Stimulated activated CD8-positive, alpha-beta memory T cell treated with anti-CD3 and anti-CD28 coated beads, Interleukin-15, amount 100 ng/mL, for 24 hours (primary cell): ENCODE measurements around the gene SPATA6L.

Experiments used
- DNase-seq: peaks from one replicate; pipeline ENCODE4 v3.0.0-alpha.2; 2020; ENCODE audit warnings: low read depth

The SPATA6L gene

DNA sequence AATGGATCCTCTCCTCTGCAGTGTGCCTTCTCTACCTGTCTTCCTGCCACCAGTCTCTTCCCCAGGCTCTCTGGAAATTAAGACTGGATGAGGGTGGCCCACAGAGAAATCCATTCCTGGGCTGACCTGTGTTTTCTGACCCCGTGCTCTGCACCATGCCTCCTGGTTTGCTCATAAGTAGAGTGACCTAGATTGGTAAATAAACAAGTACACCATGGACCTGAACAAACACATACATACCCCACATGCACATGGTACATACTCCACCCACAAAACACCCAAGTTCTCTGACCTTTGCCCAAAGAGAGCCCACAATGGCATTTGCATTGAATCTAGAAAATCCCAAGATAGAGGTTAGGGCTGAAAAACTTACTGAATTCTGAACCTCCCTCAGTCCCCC lies 81.6 kb downstream of the SPATA6L start:
- DNase-seq = no peak

DNA sequence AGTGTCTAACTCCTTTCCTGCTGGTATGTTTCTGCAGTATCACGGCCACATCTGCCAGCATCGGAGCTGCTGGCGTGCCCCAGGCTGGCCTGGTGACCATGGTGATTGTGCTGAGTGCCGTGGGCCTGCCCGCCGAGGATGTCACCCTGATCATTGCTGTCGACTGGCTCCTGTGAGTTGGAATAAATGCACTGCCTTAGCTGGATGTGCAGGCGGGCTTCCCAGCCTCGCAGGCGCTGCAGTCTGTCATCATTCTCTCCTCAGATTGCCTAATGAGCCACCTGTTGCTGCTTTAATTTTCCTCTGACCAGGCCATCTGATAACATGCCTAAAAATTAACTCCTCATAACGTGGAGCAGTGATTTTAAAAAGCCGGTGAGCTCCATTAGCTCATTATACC lies 83.3 kb downstream of the SPATA6L start:
- no peak for DNase-seq

DNA sequence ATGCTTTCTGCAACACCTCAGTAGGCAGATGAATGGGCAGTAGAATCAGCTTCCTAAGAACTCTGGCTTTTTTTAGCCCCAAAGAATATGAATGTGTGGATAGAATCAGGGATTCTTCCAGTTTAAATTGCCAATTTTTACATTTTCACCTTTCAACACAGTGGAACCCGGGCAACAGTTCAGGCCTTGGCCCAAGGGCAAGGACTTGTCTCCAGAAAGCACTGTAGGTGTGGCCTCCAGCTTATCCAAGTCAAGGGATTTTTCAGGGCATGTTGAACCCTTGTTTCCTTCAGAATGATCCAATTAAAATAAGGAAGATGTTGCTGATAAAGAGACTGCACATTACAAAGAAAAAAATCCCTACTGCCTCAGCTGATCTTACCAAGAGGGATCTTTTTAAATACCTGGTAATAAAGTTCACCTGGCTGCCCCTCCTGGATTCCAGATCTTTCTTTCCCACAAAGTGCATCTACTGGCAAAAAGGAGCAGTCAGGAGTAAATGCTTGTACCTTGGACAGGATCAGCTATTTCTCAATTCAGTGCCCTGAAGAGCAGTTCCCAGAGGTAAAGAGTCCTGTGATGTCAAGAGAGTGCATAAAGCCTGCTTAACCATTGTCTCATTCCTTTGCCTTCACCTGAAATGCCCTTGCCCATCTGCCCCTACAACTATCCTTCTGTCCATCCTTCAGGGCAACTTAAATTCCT lies 84.3 kb downstream of the SPATA6L start:
- no peak for DNase-seq

DNA sequence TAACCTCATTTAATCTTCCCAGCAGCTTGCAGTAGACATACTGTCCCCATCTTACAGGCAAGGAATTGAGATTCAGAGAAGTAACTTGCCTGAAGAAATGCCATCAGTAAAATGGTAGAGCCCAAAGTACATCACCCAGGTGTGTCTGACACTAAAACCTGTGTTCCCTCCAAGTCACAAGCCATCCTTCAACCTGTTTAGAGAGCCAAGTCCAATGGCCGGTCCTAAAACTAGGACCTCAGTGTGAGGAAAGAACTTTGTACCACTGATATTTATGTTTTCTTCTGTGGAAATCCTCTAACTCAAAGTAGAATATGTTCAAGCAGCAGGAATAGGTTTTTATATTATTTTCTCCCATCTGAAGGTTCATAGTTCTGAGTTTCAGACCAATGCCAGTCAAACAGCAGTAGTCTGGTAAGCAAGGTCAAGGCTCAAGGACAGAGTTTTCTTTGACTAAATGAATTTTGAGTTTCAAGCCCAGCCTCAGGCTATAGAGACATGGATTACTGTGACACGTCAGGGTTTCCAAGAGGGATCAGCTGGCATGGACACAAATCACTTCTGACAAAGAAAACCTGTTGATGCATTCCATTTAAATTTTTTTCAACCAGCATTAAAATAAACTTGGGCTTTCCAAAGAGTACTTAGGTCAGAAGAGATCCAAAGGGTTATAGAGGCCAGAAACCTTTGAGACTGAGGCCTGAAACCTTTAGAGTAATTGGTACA lies 85.1 kb downstream of the SPATA6L start:
- DNase-seq = no peak

DNA sequence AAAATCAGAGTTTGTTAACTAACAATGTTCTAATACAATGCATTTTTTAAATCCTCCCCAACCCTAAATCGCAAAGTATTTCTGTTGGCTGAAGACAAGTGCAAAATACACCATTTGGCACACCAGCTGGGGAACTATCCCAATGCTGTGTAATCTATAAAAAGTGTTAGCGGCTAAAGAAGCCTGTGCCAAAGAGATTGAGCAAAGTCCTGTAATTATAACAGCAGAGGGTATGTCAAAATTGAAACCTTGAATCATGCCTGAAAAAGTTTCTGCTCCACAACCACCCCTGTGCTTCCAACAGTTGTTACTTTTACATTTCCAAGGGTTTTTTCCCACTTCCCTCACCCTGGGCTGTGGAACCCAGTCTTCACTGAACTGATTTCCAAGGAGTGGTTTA lies 87.3 kb downstream of the SPATA6L start:
- no peak for DNase-seq

DNA sequence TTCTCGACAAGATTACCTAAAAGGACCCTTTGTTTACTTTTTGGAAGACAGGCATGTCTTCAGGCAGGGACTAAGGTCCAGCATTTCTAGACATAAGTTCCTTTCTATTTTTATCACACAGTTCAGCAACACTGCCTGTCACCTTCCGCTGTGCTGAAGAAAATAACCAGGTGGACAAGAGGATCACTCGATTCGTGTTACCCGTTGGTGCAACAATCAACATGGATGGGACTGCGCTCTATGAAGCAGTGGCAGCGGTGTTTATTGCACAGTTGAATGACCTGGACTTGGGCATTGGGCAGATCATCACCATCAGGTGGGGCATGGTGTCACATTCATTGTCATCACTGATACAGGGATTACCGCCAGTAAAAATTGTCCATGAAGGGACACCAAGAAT lies 89.8 kb downstream of the SPATA6L start:
- no peak for DNase-seq

DNA sequence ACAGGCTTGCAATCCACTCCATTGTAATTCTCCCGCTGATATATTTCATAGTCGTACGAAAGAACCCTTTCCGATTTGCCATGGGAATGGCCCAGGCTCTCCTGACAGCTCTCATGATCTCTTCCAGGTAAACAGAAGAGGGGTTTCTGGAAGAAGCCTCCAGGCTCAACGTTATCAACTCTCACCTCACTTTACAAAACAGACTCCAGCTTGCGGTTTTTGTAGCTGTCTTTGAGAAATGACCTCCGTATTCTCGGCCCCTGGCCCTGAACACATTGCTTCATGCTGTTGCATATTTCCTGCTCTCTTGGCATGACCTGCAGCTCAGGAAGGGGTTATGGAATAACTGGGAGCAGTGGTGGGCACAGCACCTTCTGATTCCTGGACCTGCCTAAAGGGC lies 90.3 kb downstream of the SPATA6L start:
- DNase-seq = no peak

DNA sequence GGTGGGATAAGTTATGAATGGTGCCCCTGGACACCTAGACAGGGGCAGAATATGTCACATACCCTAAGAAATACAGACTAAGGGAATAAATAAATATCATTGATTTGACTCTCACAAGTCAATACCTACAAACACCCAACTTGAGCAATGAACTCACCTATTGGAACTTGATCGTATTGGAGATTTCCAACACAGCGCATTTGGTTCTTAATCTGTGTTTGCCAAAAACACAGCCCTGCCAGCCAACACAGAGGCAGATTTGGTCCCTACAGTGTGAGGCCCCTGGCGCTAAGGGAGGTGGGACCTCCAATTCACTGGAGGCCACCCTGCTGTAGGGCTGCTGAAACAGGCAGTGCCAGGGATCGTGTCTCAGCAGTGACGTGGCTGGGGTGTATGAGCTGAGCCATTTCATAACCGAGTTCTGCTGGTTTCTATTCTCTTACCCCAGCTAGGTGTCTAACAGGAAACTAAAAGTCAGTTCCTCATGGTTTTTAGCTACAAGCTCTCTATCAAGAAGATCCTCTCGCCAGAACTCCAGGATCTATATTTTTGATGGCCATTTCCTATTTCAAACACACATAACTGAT lies 91.5 kb downstream of the SPATA6L start:
- no peak for DNase-seq

DNA sequence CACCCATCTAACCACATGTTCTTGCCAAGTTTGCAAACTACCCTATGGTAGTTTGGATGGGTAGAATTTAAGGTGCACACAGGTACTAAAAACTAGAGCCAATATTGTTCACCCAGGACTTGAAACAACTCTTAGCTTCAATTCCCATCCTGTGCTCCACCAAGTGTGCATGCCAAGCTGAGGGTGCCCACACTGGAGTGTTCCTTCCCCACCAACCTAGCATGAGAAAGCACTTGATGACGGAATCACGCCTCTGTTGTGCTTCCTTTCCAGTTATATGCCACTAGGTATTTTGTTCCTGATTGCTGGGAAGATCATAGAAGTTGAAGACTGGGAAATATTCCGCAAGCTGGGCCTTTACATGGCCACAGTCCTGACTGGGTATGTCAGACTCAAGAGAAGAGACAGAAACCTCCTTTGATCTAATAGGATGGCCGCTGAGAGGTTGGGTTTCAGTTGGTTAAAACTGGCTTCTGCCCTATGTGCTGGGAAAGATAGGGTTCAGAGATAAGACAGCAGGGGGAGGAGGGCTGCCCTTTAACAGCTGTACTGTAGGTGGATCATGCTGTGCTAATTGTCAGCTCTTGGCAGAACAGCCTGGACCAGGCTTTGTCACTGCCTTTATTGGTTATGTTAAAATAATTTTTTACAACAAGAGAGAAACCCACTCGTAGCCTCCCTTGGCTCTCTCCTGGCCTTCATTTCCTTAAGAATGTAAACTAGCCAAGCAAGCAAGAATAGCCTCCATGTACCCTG lies 92.5 kb downstream of the SPATA6L start:
- no peak for DNase-seq

DNA sequence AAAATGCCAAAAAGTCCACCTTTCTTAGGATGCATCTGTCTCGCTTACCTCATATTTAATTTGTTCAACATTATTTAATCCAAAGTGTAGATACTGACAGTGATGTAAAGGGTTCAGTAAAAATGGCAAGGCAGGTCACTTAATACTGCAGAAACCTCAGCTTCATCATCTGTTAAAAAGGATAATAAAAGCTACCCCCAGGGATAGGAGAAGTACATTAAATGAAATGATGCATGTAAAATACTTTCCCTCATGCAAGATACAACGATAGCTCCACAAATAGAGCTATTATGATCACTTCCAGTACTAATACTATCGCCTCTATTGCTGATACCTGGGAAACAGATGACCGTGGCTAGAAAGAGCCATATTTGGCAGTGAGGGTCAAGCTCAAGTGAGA lies 93.1 kb downstream of the SPATA6L start:
- no peak for DNase-seq

DNA sequence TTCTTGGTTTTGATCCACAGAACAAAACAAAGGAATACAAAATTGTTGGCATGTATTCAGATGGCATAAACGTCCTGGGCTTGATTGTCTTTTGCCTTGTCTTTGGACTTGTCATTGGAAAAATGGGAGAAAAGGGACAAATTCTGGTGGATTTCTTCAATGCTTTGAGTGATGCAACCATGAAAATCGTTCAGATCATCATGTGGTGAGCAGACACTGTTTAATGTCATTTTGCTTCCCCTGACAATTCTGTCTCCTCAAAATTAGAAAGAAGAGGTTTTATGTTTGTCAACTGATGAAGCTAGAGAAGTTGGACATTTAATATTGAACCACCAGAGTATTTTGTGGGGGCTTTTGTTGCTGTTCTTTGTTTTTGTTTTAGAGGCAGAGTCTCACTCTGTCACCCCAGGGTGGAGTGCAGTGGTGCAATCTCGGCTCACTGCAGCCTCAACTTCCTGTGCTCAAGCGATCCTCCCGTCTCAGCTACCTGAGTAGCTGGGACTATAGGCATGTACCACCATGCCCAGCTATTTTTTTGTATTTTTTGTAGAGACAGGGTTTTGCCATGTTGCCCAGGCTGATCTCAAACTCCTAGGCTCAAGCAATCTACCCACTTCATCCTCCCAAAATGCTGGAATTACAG lies 94.0 kb downstream of the SPATA6L start:
- DNase-seq = no peak

DNA sequence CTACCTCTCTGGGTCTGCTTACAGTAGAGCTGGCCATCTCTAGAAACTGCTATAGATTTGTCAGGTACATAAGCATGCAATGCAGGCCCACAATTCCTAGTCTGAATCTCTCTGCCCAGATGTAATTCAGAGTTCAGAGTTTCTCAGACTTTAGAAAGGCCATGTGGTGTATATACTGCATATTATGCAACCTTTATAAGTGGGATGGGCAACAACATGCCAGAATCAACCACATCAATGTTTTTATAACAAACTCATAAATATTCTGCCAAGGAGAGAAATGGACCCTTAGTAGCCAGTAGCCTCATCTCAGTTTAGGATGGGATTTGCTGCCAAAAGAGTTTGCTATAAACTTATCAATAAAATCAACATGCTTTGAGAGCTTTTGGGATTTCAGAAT lies 97.2 kb downstream of the SPATA6L start:
- no peak for DNase-seq

DNA sequence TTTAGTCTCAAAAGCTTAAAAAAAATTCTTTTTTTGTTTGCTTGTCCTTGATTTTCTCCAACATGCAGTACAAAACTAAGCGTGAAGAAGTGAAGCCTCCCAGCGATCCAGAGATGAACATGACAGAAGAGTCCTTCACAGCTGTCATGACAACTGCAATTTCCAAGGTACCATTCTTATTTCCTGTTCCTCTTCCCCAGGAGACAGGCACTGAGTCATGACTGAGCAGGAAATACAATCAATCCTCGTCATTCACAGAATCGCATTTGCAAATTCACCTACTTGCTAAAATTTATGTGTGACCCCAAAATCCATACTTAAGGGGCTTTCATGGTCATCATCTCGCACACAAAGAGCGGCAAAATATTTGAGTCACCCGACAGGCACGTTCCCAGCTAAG lies 98.7 kb downstream of the SPATA6L start:
- DNase-seq = no peak

DNA sequence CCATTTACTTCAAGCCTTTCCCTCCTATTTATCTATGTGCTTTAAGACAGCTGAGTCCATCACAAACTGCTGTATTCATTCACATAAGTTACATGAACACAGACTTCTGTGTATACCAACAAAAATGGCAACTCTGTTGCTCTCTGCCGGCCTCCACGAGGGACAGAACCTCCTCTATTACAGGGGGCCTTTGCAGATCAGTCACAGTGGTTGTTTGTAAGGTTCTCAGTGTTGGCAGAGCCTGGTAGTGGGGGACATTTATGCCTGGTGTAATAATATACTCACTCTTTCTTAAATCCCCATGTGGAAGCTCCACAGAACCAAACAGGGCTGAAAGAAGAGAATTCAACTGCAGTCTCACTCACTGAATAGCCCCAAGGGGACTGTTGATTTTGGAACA lies 99.5 kb downstream of the SPATA6L start:
- no peak for DNase-seq

DNA sequence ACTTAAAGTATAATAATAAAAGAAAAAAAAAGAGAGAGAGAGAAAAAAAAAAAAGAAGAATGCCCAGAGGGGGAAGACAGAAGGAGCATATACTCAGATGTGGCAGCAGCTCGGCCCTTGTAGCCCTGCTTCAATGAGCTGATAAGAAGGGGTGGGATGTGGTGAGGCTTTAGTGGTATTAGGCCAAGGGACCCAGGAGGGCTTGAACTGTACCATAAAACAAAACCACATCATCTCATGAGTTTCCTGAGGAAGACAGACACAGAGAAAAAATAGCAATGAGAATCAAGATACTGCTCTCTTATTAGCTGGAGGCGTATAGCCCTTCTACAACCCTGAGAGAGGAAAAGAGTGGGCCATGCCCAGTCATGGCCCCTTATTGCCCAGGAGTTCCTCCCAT lies 103.2 kb downstream of the SPATA6L start:
- no peak for DNase-seq

DNA sequence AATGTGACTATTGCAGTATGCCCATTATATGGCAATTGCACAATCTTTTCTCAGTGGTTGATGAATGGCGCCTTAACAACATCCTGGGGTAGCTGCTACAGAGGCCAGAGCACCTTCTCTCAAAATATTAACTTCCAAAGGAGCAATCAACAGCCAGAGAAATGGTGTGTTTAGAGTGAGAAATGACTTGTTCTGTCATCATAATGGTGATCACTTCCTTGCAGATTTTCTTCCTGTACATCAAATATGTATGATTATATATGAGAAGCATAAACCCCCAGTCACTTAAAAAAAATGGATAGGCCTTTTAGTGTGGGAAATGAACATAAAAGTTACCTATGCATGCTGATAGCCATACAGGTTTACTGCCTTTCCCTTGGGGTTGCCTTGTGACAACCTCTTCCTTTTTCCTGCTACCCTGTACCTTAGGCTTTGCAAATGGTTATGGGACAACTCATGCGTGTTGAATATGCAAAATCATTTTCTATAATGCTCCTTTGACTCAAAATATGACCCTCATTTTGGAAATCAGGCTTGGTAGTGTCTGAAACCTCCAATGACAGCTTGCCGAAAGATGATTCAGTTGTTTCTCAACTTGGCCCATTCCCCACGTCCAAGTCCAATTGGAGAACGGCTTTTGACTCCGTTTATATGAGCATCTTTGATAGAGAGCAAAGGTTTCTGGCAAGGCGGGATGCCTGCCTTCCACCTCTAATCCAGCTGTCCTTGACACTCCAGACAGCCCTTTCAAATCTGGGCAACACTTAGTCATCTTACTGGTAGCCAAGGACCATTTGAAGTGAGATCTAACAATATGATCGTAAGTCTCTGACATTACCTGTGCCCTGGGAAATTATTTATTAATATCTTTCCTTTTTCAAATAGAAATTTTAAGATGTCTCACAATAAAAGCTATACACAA lies 106.8 kb downstream of the SPATA6L start:
- DNase-seq = no peak

DNA sequence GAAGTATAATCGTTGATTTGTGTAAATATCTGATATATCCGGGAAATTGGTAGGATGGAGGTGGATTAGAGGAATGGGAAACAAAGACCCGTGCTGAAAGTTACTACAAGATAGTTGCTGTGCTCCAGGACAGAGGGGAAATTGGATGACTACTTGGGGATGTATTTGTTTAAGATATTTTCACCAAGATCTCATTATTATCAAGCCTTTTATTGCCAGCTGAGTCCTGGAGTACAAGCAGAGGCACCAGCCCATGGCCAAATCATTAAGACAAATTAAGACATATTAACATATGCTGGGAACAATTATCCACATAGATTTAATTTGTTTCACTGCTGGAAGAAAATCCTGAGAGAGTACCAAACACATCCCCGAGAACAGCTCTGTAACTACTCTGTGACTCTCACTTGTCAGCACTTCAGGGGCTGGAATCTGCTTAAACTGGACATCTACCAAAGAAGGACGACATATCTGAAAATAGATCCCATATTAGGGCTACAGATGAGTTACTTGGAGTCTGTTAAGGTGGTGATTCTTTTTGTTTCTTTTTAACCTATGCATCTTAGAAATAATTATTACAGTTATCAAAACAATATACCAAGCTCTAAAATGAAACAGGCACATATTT lies 107.8 kb downstream of the SPATA6L start:
- DNase-seq = no peak

DNA sequence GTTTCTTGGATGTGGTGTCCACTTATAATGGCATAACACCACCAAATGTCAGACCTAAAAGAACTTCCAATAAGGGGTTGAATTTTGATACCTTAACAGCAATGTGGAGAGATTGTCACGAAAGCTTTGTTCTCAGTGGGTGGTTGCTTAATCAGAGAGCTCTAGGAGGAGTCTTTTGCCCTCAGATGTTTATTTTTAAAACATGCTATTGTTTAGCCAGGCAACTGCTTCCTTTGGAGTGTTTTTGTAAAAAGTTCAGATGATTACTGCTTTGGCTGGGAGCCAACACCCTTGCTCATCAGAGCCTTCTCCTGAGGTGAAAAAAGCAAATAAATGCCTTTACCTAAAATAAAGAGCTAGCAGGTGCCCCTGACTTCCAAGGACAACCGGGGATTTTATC lies 111.0 kb downstream of the SPATA6L start:
- no peak for DNase-seq

DNA sequence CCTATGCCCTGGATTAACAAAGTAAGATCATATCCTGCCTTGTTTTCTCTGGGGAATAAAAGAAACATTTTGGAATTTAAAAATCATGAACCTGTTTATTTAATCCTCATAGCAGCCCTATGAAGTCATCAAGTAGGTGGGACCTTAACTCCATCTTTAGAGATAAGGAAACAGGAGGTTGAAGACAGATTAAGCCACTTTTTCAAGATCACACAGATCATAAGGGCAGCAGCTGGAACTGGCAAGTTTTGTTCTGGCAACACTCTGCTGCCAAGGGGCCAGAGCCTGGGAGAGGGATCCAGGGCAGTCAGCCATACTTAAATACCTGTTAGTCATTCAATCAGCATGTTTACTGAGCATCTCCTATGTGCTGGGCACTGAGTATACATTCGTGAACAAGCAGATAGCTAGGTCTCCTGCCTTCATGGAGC lies 112.3 kb downstream of the SPATA6L start:
- DNase-seq = no peak

DNA sequence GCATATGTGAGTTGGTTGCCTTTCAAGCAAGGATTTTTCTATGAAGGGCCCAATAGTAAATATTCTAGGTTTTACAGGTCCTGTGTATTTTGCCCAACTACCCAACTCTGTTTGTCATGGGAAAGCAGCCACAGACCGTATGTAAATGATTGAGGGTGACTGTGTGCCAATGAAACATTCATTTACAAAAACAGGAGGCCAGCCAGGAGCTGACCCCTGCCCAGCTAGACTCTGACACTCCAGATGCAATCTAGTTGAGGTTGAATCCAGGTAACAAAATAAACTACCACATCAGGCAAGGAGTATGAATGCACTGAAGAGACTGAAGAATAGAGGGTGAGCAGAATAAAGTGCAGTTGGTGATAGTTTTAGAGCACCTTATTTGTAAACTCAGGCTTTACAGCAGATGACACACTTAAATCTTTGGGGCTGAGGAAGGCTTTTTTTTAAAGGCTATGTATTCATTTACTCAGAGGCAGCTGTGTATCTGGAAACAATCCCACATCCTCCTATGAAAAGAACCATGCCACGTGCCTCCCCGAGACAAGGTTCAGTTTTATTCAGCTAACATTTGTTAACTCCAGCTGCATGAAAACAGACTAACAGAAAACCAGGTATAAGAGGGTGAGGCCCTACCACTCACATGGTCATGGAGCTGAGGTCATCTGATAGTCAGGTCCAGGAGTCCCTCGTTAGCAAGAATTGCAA lies 115.3 kb downstream of the SPATA6L start:
- DNase-seq = no peak
